ENCODE results near the gene RAB18.

Gene RAB18

GRCh38 chr10:27527666-27528295 lies 23.7 kb downstream of the RAB18 start:
- no peak overlapping the region for H3K4me3 ChIP-seq (ENCODE audit: low read length)
- no peak for TF ChIP-seq CTCF (conservative IDR thresholded peaks at IDR 0.05; ENCODE audit: low read length)

GRCh38 chr10:27529010-27529783 lies 25.1 kb downstream of the RAB18 start:
- no peak for TF ChIP-seq CTCF (conservative IDR thresholded peaks at IDR 0.05; ENCODE audit: low read length)
- H3K4me3 ChIP-seq (ENCODE audit: low read length): no peak overlapping the region
- DNase-seq (ENCODE audit: low read depth): peak; percentile 23

More at GRCh38 chr10:27527666-27528295, 23.7 kb downstream of the RAB18 start:
- no peak for DNase-seq (ENCODE audit: low read depth)

GRCh38 chr10:27530477-27530876 lies 26.4 kb downstream of the RAB18 start:
- no peak for DNase-seq (ENCODE audit: low read depth)
- no peak for TF ChIP-seq CTCF (conservative IDR thresholded peaks at IDR 0.05; ENCODE audit: low read length)
- H3K4me3 ChIP-seq (ENCODE audit: low read length): no peak overlapping the region

GRCh38 chr10:27531336-27531847 lies 27.3 kb downstream of the RAB18 start:
- TF ChIP-seq CTCF (conservative IDR thresholded peaks at IDR 0.05; ENCODE audit: low read length): no peak
- DNase-seq (ENCODE audit: low read depth): no peak
- no peak overlapping the region for H3K4me3 ChIP-seq (ENCODE audit: low read length)

GRCh38 chr10:27534161-27534700 lies 30.1 kb downstream of the RAB18 start:
- no peak overlapping the region for H3K4me3 ChIP-seq (ENCODE audit: low read length)
- no peak for DNase-seq (ENCODE audit: low read depth)
- TF ChIP-seq CTCF (conservative IDR thresholded peaks at IDR 0.05; ENCODE audit: low read length): no peak

- TF ChIP-seq CTCF (conservative IDR thresholded peaks at IDR 0.05; ENCODE audit: low read length): no peak
- H3K4me3 ChIP-seq (ENCODE audit: low read length): no peak overlapping the region
- DNase-seq (ENCODE audit: low read depth): no peak
Measured at GRCh38 chr10:27535317-27535716, 31.2 kb downstream of the RAB18 start.

Data from AG10803 (cell line).